Measurements from ENCODE around the gene NGEF.
A peak's percentile ranks its signal among the peaks of the same experiment; 100 is the strongest.

- peak; percentile 47 for TF ChIP-seq POLR2A (IDR thresholded peaks at IDR 0.05)
- TF ChIP-seq, protein P1, sequence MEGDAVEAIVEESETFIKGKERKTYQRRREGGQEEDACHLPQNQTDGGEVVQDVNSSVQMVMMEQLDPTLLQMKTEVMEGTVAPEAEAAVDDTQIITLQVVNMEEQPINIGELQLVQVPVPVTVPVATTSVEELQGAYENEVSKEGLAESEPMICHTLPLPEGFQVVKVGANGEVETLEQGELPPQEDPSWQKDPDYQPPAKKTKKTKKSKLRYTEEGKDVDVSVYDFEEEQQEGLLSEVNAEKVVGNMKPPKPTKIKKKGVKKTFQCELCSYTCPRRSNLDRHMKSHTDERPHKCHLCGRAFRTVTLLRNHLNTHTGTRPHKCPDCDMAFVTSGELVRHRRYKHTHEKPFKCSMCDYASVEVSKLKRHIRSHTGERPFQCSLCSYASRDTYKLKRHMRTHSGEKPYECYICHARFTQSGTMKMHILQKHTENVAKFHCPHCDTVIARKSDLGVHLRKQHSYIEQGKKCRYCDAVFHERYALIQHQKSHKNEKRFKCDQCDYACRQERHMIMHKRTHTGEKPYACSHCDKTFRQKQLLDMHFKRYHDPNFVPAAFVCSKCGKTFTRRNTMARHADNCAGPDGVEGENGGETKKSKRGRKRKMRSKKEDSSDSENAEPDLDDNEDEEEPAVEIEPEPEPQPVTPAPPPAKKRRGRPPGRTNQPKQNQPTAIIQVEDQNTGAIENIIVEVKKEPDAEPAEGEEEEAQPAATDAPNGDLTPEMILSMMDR (IDR thresholded peaks at IDR 0.05), result no peak
Observed at GRCh38 chr2:233059797-233060500, 46.9 kb upstream of the NGEF start, which contains the start of gene INPP5D.
